Testis (tissue), 3 donors: ENCODE data around the gene MYO7B. TPM values are rescaled to one million over a fixed set of nuclear protein-coding genes. Genes with fewer than 3 reads are reported as not detected.
"Not testable (repeated sequence)": the region's sequence is repeated elsewhere in the genome, so short reads cannot be mapped to it uniquely, and the experiment has no call there.

Experiments
- DNase-seq: peaks from one replicate; pipeline ENCODE4 v3.0.0-alpha.2; 2019
- H3K27ac ChIP-seq, 2 donors: fragments of 200-600 bp; sonication (generic); one replicate each; pipeline ENCODE4 v1.5.1; 2019
- H3K27me3 ChIP-seq: fragments of 200-600 bp; sonication (generic); one replicate; pipeline ENCODE4 v1.5.1; 2019
- H3K36me3 ChIP-seq: fragments of 200-600 bp; sonication (generic); one replicate; pipeline ENCODE4 v1.5.1; 2017; ENCODE audit warnings: low read depth; ENCODE audit errors: missing control alignments
- H3K4me1 ChIP-seq: fragments of 200-600 bp; sonication (generic); one replicate; pipeline ENCODE4 v1.5.1; 2019
- H3K4me3 ChIP-seq, 2 donors: fragments of 200-600 bp; sonication (generic); one replicate each; pipeline ENCODE4 v1.5.1; 2017 to 2019
- H3K9me3 ChIP-seq: fragments of 200-600 bp; sonication (generic); one replicate; pipeline ENCODE4 v1.5.1; 2017
- CTCF ChIP-seq, 3 experiments: fragments of 450-650 bp in 2 of 3; fragments of 200-600 bp in 1 of 3; sonication (generic) in 1 of 3; IDR thresholded peaks; one replicate each; pipeline ENCODE4 v1.5.1; 2016 to 2019; ENCODE audit warnings: antibody characterized with exemption in 3 of 3, mild to moderate bottlenecking in 2 of 3, moderate library complexity in 1 of 3
- POLR2A ChIP-seq: fragments of 450-650 bp; IDR thresholded peaks from one replicate; pipeline ENCODE4 v1.6.1; 2017; ENCODE audit warnings: antibody characterized with exemption, mild to moderate bottlenecking, moderate library complexity
- WGBS, 2 donors: methylation state at CpG; one replicate each; pipeline ENCODE4 v1.1.5; 2018; 5-methylcytosine and 5-hydroxymethylcytosine counted together
- intact Hi-C: fragments of 100-400 bp; cut with DNase I; formaldehyde crosslinking; loops from one replicate; pipeline ENCODE4 v1.15.1; 2023; ENCODE audit warnings: low total_unique reads
- polyA plus RNA-seq: library from polyadenylated mRNA; stranded (reverse); fragments of 350-450 nt; fragmentation: Illumina TruSeq; extraction: RNeasy Lipid Tissue Mini Kit (QIAGEN cat#74804); gene quantifications from one replicate; pipeline ENCODE4 v1.2.3, GENCODE V29; 2014; ENCODE audit warnings: low read depth, low replicate concordance; ENCODE audit not compliant: insufficient read depth
- total RNA-seq, 2 donors: library from RNA; depleted of rRNA; stranded (reverse); fragments of >200 nt; gene quantifications; one replicate each; pipeline ENCODE4 v1.2.3, GENCODE V29; 2016

MYO7B gene
- total and polyA plus RNA-seq, 3 donors from 2014 or later = 3.6 to 5.6 (median 4.2) TPM

DNA sequence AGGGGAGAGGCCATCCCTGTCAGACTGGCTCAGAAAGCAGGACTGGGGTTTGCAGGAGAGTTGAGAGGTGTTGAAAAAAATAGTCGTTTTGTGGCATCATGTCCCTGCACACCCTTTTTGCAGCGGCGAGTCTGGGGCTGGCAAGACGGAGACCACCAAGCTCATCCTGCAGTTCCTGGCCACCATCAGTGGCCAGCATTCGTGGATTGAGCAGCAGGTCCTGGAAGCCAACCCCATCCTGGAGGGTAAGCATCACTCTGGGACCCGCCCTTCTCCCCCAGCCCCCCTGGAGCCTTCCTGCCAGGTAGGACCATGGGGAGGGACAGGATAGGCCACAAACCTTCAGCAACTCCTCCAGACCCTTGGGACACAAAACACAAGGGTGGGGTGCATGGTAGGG lies 34.2 kb downstream of the MYO7B start:
- H3K36me3 ChIP-seq = no peaks in the 10 kb centered on the region
- no peaks in the 10 kb centered on the region for H3K9me3 ChIP-seq
- TF ChIP-seq POLR2A (no peak), CTCF (IDR thresholded peaks at IDR 0.05) (no peak)
- no peak for DNase-seq
- 78 to 81% methylated on average over 6 of the region's 6 CpGs for WGBS, 2 donors
- intact Hi-C loops = no loop called here
- no peak overlapping the region for H3K4me3 ChIP-seq
- H3K27me3 ChIP-seq = no peaks in the 10 kb centered on the region
- H3K4me1 ChIP-seq = peaks cover 12% of the 10 kb centered on the region
- no peak overlapping the region for H3K27ac ChIP-seq

DNA sequence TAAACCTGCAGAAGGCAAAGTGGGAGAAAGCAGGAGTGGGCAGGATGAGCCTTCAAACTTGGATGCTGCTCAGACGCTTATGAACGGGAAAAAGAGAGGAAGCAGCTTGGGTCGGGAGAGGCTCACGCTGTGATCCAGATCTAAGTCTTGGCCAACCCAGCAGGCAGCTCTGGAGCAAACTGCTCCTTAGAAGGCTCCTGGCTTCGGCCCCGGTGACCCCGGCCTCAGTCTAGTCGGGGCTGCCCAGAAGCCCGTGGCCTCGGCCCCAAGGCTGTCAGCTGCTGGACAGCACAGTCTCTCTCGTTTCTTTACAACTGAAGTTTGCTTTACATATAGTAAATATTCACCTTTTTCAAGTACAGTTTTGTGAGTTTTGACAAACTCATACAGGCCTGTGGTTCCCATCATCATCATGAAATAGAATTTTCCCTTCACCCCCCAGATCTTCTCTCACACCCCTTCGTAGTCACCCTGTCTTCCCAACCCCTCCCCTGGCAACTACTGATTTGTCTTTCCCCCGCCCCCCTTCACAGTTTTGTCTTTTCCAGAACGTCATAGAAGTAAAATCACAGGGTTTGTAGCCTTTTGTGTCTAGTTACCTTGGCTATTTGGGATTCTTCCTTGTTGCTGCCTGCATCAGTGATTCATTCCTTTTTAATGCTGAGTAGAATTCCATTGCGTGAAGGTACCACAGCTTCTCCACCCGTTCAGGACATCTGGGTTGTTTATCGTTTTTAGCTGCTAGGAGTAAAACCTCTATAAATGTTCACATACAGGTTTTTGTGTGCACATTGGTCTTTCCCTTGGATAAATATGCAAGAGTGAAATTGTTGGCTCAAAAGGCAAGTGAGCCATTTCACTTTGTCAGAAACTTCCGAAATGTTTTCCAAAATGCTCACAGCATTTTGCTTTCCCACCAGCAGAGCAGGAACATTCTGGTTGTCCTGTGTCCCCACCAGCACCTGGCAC lies 35.1 kb downstream of the MYO7B start:
- Histone ChIP-seq H3K4me1 (peaks cover 12% of the 10 kb centered on the region), H3K36me3 (no peaks in the 10 kb centered on the region), H3K27me3 (no peaks in the 10 kb centered on the region), H3K9me3 (no peaks in the 10 kb centered on the region), H3K4me3 (no peak overlapping the region), H3K27ac (no peak overlapping the region)
- peak; percentile 70 for DNase-seq
- TF ChIP-seq CTCF (IDR thresholded peaks at IDR 0.05) = no peak
- no peak for TF ChIP-seq POLR2A
- intact Hi-C loops = no loop called here
- WGBS, 2 donors = 52 to 53% methylated on average over 18 of the region's 18 CpGs

DNA sequence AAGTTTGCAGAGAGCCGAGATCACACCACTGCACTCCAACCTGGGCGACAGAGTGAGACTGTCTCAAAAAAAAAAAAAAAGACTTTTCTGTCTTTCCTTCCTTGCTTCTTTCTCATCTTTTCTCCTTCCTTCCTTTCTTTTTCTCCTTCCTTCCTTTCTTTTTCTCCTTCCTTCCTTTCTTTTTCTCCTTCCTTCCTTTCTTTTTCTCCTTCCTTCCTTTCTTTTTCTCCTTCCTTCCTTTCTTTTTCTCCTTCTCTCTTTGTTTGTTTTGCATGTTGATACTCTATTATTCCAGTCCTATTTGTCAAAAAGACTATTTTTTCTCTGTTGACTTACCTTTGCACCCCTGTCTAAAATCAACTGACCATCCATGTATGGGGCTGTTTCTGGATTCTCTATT lies 36.9 kb downstream of the MYO7B start:
- H3K9me3 ChIP-seq, H3K27me3 ChIP-seq, intact Hi-C loops: not testable (repeated sequence)

GRCh38 chr2:127572841-127573240 lies 37.4 kb downstream of the MYO7B start:
- WGBS, 2 donors = 95 to 96% methylated on average over 5 of the region's 5 CpGs
- Histone ChIP-seq H3K9me3 (no peaks in the 10 kb centered on the region), H3K4me1 (peaks cover 21% of the 10 kb centered on the region), H3K27me3 (no peaks in the 10 kb centered on the region), H3K36me3 (no peaks in the 10 kb centered on the region), H3K4me3 (no peak overlapping the region), H3K27ac (no peak overlapping the region)
- intact Hi-C loops = no loop called here
- TF ChIP-seq POLR2A = no peak
- TF ChIP-seq CTCF (IDR thresholded peaks at IDR 0.05) = no peak
- no peak for DNase-seq

More for the DNA sequence above, 36.9 kb downstream of the MYO7B start:
- not testable (repeated sequence) for H3K4me3 ChIP-seq, DNase-seq, H3K27ac ChIP-seq, H3K36me3 ChIP-seq
- peaks cover 21% of the 10 kb centered on the region for H3K4me1 ChIP-seq
- WGBS, 2 donors = 88 to 96% methylated on average over 2 of the region's 2 CpGs

DNA sequence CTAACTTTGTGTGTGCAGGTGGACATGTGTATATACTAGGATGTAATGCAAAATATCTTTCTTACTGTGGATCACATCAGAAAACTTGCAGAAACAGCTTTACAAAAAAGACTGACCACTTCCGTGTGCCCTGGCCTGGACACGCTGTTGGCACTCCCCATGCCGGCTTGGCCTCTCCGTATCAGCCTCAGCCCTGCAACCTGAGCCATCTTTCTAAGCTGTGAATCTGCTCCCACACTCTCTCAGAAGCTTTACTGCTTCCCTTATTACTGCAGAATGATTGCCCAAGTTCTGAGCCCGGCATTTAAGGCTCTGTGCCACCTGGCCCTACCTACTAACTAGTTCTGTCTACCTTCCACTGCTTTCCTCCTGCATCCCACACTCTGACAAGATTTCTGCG lies 37.8 kb downstream of the MYO7B start:
- TF ChIP-seq CTCF (IDR thresholded peaks at IDR 0.05) (no peak), POLR2A (no peak)
- Histone ChIP-seq H3K9me3 (no peaks in the 10 kb centered on the region), H3K36me3 (no peaks in the 10 kb centered on the region), H3K4me3 (no peak overlapping the region), H3K27me3 (no peaks in the 10 kb centered on the region), H3K27ac (no peak overlapping the region), H3K4me1 (peaks cover 21% of the 10 kb centered on the region)
- 93 to 94% methylated on average over 6 of the region's 6 CpGs for WGBS, 2 donors
- no peak for DNase-seq
- intact Hi-C loops = no loop called here
